H7 (cell line): ENCODE results near the gene APOBEC3B. TPM values are rescaled to one million over a fixed set of nuclear protein-coding genes. Genes with fewer than 3 reads are reported as not detected.
"Not testable (repeated sequence)": the region's sequence is repeated elsewhere in the genome, so short reads cannot be mapped to it uniquely, and the experiment has no call there.

Source experiments
- DNase-seq: peaks from one replicate; pipeline ENCODE4 v3.0.0; 2012
- H3K27me3 ChIP-seq: 2 replicates; pipeline ENCODE4 v1.6.0; 2011; ENCODE audit warnings: mild to moderate bottlenecking, low read length; ENCODE audit not compliant: control insufficient read depth, insufficient read depth
- H3K36me3 ChIP-seq: replicated peaks from 2 replicates; pipeline ENCODE4 v1.5.1; 2011; ENCODE audit warnings: low read length; ENCODE audit not compliant: control insufficient read depth, insufficient read depth
- H3K4me3 ChIP-seq: 2 replicates; pipeline ENCODE4 v1.5.1; 2011; ENCODE audit warnings: low read depth, mild to moderate bottlenecking, control low read depth, low read length, moderate library complexity; ENCODE audit not compliant: insufficient read depth
- total RNA-seq: library from RNA; depleted of rRNA; stranded (reverse); fragments of >200 nt; shearing (Covaris generic); gene quantifications from 2 replicates; pipeline ENCODE4 v1.2.3, GENCODE V29; 2014; rRNA removed

APOBEC3B gene
- total RNA-seq, 1 experiment from 2014 or later = 6.5 TPM

DNA sequence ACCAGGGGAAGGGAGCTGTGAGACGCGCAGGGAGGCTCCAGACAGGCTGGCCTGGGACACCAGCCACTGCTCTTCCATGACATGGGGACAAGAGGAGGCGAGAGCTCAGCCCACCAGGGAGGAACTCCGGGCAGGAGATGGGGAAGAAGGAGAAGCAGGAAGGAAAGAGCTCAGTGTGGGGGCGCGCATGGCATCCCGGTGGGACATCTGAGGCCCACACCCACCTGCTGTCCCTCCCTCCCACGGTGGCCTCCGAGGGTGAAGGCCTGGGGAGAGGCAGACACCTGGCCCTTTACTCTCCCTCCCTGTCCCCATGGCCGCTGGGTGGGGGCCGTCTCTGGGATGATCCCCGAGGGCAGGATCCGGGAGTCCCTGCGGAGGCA lies 58.0 kb downstream of the APOBEC3B start:
- H3K27me3 ChIP-seq, H3K36me3 ChIP-seq: not testable (repeated sequence)
- peak; percentile 35 for DNase-seq
- H3K4me3 ChIP-seq = peak overlapping the region; percentile 42

DNA sequence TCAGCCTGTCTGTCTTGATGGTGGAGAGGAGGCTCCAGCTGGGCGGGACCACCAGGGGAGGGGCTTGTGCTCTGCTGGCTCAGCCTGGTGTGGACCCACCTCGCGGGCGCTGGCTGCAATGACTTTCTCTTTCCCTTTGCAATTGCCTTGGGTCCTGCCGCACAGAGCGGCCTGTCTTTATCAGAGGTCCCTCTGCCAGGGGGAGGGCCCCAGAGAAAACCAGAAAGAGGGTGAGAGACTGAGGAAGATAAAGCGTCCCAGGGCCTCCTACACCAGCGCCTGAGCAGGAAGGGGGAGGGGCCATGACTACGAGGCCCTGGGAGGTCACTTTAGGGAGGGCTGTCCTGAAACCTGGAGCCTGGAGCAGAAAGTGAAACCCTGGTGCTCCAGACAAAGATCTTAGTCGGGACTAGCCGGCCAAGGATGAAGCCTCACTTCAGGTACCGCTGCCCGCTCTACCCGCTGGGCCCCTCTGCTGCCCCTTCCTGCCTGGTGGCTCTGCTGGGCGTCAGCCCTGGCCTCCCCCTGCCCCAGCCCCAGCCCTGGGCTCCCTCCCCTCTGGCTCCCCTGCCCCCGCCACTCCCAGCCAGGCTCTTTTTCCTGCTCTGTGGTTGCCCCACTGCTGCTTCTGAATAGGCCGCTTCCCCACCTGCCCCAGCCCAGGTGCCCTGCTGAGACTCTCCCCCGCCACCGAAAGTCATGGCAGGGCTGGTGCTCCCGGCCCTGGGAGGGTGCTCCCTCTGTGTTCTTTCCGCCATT lies 58.6 kb downstream of the APOBEC3B start, which contains the start of gene APOBEC3F:
Gene APOBEC3F (plus strand): TSS at position 327 of the 759 bp plus-strand sequence. CDS start 97 bp downstream, at position 424.
- peak; percentile 80 for DNase-seq
- not testable (repeated sequence) for H3K27me3 ChIP-seq, H3K36me3 ChIP-seq
- peak within 1 kb of the TSS; percentile 42 for H3K4me3 ChIP-seq

DNA sequence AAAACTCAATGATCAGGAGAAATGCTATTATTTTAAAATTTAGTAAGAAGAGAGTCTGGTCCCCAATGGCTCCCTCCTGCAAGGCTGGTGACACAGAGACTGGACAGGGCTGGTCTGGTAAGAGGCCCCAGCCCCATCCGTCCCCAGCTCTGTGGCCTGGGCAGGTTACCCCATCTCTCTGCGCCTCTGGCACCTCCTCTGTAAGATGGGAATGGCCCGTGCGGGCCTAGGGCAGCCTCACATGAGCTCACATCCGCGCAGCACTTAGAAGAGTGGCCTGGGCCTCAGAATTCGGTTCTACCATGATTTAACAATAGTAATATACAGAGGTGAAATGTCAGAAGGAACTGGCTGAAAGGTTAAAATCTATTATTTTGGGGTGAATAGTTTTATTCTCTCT lies 59.8 kb downstream of the APOBEC3B start:
- no peak for DNase-seq
- no peak overlapping the region for H3K4me3 ChIP-seq
- no peaks in the 10 kb centered on the region for H3K36me3 ChIP-seq
- H3K27me3 ChIP-seq = no peaks in the 10 kb centered on the region

Other genes starting within 250 kb of the APOBEC3B start
- gene SUN2, start 226.3 kb upstream of the APOBEC3B start, total RNA-seq = 31.8 and 33.4 TPM in 2 replicates
- gene DNAL4, start 188.2 kb upstream of the APOBEC3B start, total RNA-seq = 19.0 and 26.8 TPM in 2 replicates
- 3.6 and 3.7 TPM in 2 replicates for gene NPTXR, start 138.3 kb upstream of the APOBEC3B start, total RNA-seq
- 18.3 and 19.2 TPM in 2 replicates for gene CBX6, start 110.1 kb upstream of the APOBEC3B start, total RNA-seq
- gene APOBEC3A, start 24.7 kb upstream of the APOBEC3B start, total RNA-seq = not detected in 2 replicates
- gene APOBEC3C, start 31.9 kb downstream of the APOBEC3B start, total RNA-seq = 1.5 and 2.0 TPM in 2 replicates
- 2.7 and 3.9 TPM in 2 replicates for gene APOBEC3D, start 38.8 kb downstream of the APOBEC3B start, total RNA-seq
- gene APOBEC3F, start 58.5 kb downstream of the APOBEC3B start, total RNA-seq = 1.1 and 3.5 TPM in 2 replicates
- gene APOBEC3G, start 94.9 kb downstream of the APOBEC3B start, total RNA-seq = 3.0 and 4.2 TPM in 2 replicates
- gene APOBEC3H, start 114.9 kb downstream of the APOBEC3B start, total RNA-seq = 0.52 TPM in 1 of 2 replicates, not detected in the other
- gene CBX7, start 170.3 kb downstream of the APOBEC3B start, total RNA-seq = 4.5 and 5.4 TPM in 2 replicates